Midbrain (tissue), 1 donor: Measurements from ENCODE around the gene LZTFL1.
A peak's percentile ranks its signal among the peaks of the same experiment; 100 is the strongest.

Experiments
- DNase-seq: peaks from one replicate; lab custom pipeline; 2025; lab: John Stamatoyannopoulos, UW

LZTFL1 gene

GRCh38 chr3:45807681-45808540, 34.0 kb downstream of the LZTFL1 start:
- DNase-seq, result peak; percentile 19

GRCh38 chr3:45807133-45807532, 34.8 kb downstream of the LZTFL1 start:
- no peak for DNase-seq

GRCh38 chr3:45806072-45806471, 35.8 kb downstream of the LZTFL1 start:
- no peak for DNase-seq

- no peak for DNase-seq
Observed at GRCh38 chr3:45803252-45803935, 38.5 kb downstream of the LZTFL1 start.

GRCh38 chr3:45802146-45802545, 39.8 kb downstream of the LZTFL1 start:
- no peak for DNase-seq

- no peak for DNase-seq
Observed at GRCh38 chr3:45800611-45801010, 41.3 kb downstream of the LZTFL1 start.

GRCh38 chr3:45799586-45799985, 42.3 kb downstream of the LZTFL1 start:
- DNase-seq, result no peak

- no peak for DNase-seq
Observed at GRCh38 chr3:45798034-45798433, 43.9 kb downstream of the LZTFL1 start.

- DNase-seq, result no peak
Observed at GRCh38 chr3:45796902-45797637, 44.8 kb downstream of the LZTFL1 start.

GRCh38 chr3:45795882-45796765, 45.8 kb downstream of the LZTFL1 start, which contains the start of gene SLC6A20:
Gene SLC6A20 (minus strand): TSS chr3:45796536. CDS start chr3:45796419, 117 bp downstream.
- no peak for DNase-seq

- DNase-seq, result no peak
Observed at GRCh38 chr3:45795509-45795881, 46.4 kb downstream of the LZTFL1 start.

GRCh38 chr3:45794660-45795059, 47.3 kb downstream of the LZTFL1 start:
- no peak for DNase-seq

GRCh38 chr3:45794177-45794560, 47.8 kb downstream of the LZTFL1 start:
- no peak for DNase-seq

- DNase-seq, result no peak
Observed at GRCh38 chr3:45793482-45794176, 48.3 kb downstream of the LZTFL1 start.

GRCh38 chr3:45792516-45793172, 49.3 kb downstream of the LZTFL1 start:
- no peak for DNase-seq

- DNase-seq, result no peak
Observed at GRCh38 chr3:45792036-45792435, 49.9 kb downstream of the LZTFL1 start.

- DNase-seq, result no peak
Observed at GRCh38 chr3:45790596-45790995, 51.3 kb downstream of the LZTFL1 start.

GRCh38 chr3:45789235-45789812, 52.6 kb downstream of the LZTFL1 start:
- DNase-seq, result no peak

GRCh38 chr3:45787551-45787950, 54.4 kb downstream of the LZTFL1 start:
- DNase-seq, result no peak
